ENCODE results near the gene SPTBN1.
"Not testable (repeated sequence)": the region's sequence is repeated elsewhere in the genome, so short reads cannot be mapped to it uniquely, and the experiment has no call there.

Gene SPTBN1

DNA sequence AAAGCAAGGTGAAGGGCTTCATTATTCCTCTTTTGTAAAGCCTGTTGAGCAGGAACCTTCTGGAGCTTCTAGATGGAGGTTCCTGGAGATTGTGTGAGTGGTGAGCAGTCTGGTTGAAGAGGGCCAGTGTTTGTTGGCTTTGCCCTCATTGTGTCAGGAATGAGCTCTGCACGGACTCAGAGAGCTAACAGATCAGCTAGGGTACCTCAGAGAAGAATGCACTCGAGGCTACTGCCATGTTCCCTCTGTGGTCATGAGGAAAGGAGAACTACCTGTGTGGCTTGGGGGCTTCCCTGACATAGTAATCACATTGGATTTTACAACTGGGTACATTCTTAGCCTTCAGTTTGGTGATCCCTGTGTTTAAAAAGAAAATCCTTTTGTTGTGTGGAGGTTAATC is 46.6 kb downstream of the SPTBN1 start:
- no peak for DNase-seq (ENCODE audit: low read depth)

DNA sequence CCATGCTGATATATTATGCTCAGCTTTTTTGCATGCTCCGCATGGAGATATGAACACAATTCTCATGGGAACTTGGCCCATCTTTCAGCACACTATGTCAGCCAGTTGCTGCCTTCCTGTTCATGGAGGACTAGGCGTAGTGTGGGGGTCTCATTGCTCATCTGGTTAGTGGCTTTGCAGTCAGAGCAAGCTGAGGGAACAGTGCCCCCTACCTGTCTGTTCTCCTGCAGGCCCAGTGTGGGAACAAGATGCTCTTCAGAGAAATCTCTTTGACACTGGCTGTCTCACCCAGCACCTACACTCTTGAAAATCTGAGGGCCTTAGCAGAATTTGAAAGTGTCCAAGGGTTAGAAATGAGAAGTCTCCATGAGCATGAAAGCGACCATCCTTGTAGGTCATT is 47.1 kb downstream of the SPTBN1 start:
- DNase-seq (ENCODE audit: low read depth): peak; percentile 20

DNA sequence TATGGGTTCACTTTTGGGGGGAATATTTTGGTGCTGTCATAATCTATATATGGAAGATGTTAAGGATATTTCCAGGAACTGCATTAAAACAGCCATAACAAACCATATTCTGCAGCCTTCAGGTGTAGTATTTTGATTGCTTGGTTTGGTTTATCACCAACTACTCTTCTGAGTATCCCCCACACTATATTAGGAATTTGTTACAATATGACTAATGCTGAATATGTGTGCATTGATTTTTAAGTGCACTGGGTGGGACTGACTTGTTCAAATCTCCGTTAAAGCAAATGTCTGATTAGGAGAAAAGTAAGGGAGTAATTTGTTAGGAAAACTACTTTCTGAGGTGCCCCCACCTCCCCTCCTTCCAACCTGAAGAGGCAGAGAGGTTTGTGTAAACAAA is 47.7 kb downstream of the SPTBN1 start:
- DNase-seq (ENCODE audit: low read depth): no peak

DNA sequence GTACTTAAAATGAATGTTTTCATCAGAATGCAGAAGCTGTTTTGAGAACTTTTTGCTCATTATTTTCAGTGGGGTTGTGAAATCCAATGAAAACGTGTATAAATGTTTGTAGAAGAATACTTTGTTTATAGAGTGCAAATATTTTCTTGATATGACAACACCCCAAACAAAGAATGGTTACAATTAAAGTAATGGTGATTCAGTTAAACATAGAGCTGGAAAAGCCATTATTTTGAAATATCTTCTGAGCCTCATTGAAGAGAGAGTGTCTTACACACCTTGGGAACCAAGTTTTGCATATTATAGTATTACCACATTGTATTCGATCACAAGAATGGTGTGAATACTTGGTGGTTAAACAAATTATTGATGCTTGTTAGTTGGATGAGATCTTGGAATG is 48.7 kb downstream of the SPTBN1 start:
- DNase-seq (ENCODE audit: low read depth): no peak

DNA sequence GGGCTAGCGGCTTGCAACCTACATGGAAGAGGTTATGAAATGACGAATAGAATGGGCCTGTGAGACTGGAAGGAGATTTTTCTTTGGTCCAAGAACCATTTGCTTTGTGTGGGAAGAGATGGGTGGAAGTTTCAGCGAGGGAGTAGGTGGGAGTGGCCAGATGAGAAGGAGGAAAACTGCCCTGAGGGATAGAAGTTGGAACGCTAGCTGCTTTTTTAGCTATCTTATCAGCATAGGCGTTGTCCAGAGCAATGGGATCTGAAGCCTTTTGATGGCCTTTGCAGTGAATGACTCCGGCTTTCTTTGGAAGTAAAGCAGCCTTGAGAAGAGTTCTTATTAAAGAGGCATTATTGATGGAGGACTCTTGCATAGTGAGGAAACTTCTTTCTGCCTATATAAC is 52.4 kb downstream of the SPTBN1 start:
- no peak for DNase-seq (ENCODE audit: low read depth)

DNA sequence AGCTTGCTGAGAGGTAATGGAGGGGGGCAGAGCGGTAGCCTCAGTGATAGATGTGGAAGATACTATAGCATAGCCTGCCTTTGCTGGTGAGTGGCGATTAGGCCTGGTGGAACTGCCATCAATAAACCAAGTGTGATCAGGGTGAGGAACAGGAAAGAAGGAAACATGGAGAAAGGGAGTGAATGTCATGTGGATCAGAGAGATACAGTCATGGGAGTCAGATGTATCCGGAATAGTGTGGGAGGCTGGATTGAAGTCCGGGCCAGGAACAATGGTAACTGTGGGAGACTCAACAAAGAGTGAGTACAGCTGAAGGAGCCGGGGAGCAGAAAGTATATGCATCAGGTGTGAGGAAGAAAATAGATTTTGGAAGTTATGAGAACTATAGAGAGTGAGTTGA is 52.9 kb downstream of the SPTBN1 start:
- not testable (repeated sequence) for DNase-seq (ENCODE audit: low read depth)

DNA sequence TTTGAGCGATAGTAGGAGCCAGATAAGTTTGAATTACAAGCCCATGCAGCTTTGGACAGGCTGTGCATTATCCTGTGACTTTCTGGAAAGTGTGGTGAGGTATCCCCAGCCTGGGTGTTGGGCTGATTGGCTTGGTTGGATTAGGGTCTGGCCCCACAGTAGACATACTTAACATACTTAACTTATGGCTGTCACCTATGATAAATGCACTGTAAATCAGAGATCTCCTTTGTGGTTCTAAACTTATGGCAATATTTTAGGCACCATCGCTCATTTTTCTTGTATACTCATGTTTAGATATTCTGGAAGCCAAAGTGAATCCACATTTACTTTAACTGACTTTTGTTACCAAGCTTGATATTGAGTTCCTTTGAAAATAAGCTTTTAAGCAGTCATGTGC is 54.8 kb downstream of the SPTBN1 start:
- DNase-seq (ENCODE audit: low read depth): no peak

DNA sequence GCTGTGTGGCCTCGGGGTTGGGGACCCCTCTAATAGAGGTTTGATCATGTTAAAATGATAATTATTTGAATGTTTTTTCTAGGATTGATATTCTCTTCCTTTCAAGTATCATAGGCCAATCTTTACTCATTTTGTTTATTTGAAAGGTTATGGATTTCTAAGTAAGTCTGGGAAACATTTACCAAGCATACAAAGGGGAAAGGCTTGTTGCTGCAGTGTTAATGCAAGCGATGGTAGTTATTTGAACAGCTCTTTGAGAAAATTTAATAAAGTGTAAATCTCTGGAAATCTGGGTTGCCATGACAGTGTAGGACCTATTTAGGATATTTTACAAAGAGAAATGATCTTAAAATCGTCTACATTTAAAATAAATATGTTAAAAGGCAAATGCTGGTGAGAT is 56.1 kb downstream of the SPTBN1 start:
- no peak for DNase-seq (ENCODE audit: low read depth)

DNA sequence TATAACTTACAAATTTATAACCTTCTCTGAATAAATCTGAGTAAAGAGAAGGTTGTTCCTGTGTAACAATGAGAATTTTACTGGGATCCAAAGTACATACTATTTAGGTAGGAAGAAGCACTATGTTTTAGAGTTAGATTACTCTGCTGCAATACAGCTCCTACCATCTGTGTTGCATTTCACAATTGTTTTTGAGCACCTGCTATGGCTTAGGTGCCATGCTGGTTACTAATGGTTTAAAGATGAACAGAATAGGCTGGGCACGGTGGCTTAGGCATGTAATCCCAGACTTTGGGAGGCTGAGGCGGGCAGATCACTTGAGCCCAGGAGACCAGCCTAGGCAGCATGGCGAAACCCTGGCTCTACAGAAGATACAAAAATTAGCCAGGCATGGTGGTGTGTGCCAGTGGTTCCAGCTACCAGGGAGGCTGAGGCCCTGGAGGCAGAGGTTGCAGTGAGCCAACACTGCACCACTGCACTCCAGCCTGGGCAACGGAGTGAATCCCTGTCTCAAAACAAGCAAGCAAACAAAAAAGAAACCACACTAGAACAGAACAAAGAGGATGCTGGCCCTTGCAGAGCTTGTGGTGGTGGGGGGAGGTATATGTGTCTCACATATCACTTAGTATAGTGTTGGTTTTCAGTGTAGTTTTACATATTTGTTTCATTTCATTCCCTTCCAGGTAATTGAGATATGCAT is 56.7 kb downstream of the SPTBN1 start:
- no peak for DNase-seq (ENCODE audit: low read depth)

DNA sequence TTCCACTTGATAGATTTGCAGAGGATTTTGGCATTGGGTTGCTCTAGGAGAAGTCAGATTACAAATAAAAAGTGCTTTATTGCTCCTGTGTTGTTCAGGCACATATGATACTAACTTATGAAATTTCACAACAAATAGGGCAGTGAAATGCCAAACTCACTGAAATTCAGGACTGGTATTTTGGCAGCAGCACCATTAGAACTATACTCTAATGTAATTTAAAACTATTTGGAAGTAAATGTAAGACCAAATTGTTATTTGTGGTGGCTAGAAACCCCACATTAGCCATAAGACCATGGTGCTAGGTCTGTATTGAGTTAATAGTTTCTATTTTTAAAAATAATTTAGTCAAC is 57.2 kb downstream of the SPTBN1 start:
- no peak for DNase-seq (ENCODE audit: low read depth)

DNA sequence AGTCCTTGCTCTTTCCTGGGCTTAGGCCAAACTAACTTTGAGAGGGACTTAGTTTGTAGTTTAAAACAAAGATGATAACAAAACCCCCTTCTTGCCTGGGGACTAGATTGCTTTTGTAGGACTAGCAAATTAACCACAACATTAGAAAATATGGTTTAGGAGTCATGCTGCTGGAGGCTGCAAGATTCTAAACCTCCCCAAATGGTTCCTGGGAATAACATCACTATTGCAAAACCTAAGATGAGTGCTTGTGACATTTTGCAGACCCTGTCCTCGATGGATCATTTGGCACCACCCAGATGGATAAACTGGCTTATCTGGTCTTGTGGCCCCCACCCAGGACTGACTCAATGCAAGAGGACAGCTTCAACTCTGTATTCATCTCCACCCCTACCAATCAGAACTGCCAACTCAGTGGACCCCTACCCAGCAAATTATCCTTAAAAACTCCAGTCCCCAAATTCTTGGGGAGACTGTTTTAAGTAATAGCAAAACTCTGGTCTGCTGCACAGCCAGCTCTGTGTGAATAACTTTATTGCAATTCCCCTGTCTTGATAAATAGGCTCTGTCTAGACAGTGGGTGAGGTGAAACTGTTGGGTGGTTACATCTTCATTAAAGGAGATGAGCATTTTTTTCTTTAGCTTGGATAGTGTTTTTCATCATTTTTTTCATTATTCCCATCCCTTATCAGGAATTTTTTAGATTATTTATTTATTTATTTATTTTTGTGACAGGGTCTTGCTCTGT is 58.9 kb downstream of the SPTBN1 start:
- DNase-seq (ENCODE audit: low read depth): no peak

DNA sequence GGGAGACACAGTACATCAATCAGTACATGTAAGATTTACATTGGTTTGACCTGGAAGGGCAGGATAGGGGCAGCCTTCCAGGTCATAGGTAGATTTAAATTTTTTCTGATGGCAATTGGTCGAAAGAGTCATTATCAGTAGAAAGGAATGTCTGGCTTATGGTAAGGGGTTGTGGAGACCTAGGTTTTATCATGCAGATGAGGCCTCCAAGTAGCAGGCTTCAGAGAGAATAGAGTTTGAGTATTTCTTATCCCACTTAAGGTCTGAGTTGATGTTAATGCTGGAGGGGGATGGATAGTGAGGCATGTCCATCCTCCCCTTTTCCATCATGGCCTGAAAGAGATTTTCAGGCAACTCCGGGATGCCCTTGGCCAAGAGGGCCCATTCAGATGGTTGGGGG is 60.7 kb downstream of the SPTBN1 start:
- no peak for DNase-seq (ENCODE audit: low read depth)

DNA sequence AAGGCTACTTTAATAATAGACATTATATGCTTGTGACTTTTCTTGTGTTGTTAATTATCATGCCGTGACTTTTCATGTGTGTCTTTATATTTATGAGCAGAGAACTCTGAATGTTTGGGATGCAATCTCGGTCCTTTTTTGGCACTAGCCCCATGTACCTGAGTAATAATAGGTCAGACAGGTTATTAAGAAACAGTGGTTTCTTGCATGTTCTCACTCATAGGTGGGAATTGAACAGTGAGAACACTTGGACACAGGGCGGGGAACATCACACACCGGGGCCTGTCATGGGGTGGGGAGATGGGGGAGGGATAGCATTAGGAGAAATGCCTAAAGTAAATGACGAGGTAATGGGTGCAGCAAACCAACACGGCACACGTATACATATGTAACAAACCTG is 61.9 kb downstream of the SPTBN1 start:
- not testable (repeated sequence) for DNase-seq (ENCODE audit: low read depth)

DNA sequence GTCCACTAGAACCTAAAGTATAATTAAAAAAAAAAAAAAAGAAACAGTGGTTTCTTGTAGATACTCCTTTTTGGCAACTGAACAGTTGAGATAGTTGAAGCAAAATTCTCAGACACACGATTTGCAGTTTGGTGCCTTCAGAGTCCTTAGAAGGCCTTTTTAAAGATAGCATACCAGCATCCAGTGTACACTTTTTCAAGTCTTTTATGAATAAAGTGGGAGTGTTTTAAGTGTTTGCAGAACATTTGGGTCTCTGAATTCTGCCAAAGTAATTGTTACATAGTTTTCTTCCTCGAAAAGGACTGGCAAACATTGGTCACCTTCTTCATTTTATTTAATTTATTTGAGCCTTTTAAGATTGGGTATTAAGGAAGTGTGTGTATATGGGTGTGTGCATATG is 62.3 kb downstream of the SPTBN1 start:
- no peak for DNase-seq (ENCODE audit: low read depth)

DNA sequence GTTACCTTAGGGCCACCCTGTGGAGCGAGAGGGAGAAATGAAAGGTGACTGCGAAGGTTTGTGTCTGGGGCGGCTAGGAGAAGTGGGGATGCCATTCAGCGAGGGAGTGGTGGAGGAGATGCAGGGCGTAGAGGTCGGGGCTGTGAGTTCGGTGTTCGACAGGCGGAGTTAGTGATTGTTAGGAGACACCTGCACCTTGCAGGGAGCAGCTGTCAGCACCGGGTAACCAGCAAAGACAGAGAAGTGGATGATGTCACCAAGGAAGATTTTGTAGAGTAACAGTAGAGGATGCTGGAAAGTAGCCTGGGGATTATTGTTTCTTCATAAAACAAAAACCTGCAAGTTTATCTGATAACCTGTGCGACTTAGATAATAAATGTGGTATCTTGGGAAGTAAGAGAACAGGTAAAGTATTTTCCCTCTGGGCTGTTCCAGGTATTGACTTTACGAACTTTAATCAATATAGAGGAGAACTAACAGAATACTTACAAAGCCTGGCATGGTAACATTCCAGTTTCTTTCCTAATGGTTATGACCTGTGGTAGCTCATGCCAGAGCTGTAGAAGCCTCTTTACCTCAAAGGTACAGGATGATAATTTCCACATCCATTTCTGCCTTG is 63.8 kb downstream of the SPTBN1 start:
- DNase-seq (ENCODE audit: low read depth): no peak

DNA sequence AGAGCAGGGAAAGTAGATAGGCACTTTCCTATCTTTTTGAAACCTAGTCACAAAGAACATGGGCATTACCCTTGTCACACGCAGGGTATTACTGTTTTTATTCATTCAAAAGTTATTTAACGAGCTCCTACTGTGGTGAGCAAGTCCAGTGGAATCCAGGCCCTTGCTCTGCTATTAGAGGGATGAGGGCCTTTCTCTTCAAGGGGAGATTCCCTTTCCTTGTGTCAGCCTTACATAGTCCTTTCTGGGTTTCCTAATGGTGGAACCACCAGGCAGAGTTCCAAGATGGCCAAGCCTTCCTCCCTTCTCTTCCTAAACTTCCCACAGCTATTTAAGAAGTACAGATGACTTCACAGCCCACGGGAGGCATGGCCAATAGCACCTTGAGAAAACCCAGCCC is 64.6 kb downstream of the SPTBN1 start:
- DNase-seq (ENCODE audit: low read depth): no peak

DNA sequence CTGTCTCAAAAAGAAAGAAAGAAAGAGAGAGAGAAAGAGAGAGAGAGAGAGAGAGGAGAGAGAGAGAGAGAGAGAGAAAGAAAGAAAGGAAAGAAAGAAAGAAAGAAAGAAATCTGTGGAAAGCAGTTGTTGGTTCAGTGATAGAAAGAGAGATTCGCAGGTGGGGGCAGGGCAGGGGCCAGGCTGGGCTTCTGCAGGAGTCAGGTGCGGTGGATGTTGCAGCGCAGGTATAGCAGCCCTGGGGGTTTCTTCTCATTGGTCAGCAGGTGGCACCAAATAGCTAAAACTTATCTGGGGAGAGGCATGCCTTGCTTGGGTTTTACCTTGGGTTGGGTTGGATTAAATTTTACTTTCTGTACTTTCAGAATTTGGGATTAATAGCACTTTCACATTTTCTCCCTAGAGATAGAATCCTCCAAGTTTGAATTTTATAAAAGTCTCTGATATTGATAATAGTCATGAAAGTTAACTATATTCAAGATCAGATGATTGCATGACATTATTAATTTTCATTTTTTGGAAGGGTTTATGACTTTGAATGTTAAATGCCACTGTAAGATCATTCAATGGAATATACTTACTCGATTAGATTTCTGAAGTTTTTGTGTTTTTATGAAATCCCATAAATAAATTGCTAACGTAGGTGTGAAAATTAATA is 66.6 kb downstream of the SPTBN1 start:
- peak; percentile 47 for DNase-seq (ENCODE audit: low read depth)

DNA sequence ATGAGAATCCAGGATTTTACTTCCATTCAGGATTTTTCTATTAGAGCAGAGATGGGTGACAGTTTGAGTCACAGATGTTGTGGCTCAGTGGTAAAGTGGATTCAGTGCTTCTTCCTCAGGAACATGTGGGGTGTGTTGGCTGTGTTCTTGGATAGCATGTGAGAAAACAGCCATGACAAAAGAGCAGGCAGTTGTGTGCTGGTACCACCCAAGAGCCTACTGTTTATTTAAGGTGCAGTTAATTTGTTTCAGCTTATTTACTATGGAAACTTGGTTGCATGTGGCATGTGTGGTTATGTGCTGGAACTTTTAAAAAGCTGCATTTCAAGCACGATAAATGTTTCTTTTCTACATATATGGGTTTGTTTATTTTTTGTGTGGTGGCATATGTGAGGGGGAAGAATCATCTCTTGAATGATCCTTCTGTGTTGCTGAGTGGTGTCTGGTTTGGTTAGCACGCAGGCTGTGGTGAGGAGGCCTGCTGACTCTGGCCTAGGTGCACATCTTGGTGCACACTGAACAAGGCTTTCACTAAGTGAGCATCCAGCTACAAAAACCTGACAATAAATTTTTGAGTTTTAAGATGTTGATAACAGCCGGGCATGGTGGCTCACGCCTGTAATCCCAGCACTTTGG is 67.3 kb downstream of the SPTBN1 start:
- no peak for DNase-seq (ENCODE audit: low read depth)

DNA sequence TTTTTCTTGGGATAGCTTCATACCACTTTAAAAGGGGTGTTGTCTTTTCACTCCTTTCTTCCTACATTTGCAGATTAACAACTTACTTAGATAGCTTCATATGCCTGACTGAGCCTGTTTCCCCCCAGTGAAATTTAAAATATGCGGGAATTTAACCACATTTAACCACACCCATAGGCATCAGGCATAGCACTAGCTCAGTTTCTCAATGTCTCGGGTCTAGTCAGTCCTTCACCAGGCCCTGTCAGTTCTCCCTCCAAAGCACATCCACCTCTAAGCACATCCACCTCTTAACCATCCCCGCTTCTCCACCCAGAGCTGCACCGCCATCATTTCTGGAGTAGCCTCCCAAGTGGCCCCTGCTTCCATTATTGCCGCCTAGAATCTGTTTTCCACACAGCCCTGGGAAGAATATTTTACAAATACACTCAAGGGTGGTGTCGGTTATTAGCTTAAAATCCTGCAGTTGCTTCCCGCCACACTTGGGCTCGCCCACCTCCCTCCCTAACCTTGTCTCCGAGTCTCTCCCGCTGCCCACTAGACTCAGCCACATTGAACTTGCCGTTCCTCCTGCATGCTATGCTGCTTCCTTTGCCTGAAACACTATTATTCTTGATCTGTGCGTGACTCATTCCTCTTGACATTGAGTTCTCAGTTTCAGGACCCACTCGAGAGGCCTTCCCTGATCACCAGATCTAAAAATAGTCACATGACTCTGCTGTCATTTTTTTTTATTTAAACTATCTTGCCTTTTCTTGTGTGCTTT is 68.3 kb downstream of the SPTBN1 start:
- peak; percentile 32 for DNase-seq (ENCODE audit: low read depth)

DNA sequence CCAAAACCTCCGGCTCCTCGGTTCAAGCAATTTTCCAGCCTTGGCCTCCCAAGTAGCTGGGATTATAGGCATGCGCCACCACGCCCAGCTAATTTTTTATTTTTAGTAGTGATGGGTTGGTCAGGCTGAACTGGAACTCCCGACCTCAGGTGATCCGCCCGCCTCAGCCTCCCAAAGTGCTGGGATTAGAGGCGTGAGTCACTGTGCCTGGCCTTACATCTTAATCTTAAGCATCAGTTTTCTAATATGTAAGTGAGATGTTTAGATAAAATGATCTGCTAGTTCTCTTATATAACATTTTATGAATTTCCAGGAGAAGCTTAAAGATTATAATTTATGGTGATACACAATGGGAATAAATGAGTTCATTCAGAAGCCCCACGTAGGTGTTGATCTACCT is 69.2 kb downstream of the SPTBN1 start:
- no peak for DNase-seq (ENCODE audit: low read depth)

DNA sequence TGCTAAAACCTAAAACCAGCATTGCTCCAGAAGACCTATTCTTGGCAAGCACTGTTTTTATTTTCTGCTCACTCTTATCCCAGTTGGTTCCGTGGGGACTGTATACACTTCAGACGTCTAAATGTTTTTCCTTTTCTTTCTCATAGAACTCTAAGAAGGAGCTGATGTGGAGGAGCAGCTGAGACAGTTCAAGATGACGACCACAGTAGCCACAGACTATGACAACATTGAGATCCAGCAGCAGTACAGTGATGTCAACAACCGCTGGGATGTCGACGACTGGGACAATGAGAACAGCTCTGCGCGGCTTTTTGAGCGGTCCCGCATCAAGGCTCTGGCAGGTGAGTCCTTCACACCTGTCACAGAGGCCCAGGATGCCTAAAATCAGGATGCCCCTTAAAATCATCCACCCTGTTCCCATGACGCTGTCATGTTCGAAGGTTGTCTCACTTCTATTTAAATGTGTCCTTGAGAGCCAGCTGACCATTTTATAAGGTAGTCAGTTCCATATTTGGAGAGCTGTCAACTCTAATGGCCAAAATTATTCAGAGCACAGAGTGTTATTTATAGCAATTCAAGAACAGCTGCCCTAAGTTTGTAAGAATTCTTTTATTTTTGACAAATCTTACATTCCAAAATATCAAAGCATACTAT is 70.2 kb downstream of the SPTBN1 start:
- DNase-seq (ENCODE audit: low read depth): no peak
